GM12873 (cell line): Measurements from ENCODE around the gene ANXA6.

Experiments used
- TF ChIP-seq, protein P1 (sequence below): IDR thresholded peaks from 2 replicates; pipeline ENCODE4 v1.5.1; 2012; ENCODE audit warnings: low read depth, mild to moderate bottlenecking, moderate library complexity, low read length, control low read depth; ENCODE audit not compliant: insufficient read depth; ENCODE audit errors: missing control alignments

ANXA6 gene

DNA sequence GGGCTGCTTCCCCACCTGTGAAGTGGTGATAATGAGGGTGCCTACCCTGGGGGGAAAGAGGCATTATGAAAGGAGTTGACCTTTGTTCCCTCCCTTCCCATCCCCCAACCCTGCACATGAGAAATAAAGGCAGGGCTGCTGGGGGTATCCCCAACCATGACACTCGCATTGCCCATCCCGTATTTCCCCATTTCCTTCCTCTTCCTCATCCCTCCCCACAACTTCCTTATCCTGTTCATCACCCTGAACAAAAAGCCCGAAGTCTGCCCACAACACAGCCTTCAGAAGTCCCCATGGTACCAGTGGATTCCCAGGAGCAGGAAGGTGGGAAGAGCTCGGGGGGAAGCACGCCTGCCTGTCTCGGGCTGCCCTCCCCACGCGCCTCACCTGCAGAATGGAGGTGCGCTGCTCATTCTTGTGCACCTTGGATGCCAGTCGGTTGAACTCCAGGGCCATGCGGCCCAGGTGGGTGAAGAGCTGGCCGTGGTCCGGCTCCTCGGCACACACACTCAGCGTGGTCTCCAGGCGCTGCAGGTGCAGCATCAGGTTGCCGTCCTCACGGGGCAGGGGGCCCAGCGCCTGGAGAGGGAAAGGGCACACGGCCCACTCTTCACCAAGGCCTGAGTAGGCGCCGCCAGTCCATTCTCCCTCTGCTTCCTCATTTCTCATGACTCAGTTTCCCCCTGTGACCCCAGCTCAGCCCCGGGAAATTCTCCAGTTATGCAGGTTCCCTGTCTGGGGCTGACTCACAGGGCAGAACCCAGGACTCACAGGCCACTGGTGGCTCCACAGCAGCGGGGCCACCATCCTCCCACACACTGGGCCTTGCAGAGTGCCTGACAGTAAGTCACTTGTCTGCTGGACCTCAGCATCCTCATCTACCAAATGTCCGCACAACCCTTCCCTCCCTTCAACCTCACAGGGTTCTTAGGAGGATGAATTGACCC is 100.9 kb downstream of the ANXA6 start:
- TF ChIP-seq, protein P1, sequence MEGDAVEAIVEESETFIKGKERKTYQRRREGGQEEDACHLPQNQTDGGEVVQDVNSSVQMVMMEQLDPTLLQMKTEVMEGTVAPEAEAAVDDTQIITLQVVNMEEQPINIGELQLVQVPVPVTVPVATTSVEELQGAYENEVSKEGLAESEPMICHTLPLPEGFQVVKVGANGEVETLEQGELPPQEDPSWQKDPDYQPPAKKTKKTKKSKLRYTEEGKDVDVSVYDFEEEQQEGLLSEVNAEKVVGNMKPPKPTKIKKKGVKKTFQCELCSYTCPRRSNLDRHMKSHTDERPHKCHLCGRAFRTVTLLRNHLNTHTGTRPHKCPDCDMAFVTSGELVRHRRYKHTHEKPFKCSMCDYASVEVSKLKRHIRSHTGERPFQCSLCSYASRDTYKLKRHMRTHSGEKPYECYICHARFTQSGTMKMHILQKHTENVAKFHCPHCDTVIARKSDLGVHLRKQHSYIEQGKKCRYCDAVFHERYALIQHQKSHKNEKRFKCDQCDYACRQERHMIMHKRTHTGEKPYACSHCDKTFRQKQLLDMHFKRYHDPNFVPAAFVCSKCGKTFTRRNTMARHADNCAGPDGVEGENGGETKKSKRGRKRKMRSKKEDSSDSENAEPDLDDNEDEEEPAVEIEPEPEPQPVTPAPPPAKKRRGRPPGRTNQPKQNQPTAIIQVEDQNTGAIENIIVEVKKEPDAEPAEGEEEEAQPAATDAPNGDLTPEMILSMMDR = no peak

DNA sequence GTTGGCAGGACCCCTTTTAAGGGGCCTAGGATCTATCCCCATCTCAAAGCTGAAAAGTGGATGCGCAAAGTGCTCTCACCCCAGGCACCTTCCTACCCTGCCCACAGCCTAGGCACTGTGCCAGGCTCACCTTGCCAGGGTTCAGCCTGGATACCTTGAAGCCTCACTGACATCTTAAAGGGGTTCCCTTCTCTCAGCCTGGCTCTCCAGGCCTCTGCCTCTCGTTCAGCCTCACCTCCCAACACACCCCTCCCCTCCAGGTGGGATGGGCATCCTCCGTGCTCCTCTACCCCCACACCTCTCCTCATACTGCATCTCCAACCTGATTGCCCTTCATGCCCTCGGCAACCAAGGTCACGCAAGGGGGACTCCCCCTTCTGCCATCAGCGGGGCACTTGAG is 102.2 kb downstream of the ANXA6 start:
- TF ChIP-seq, protein P1 = no peak

DNA sequence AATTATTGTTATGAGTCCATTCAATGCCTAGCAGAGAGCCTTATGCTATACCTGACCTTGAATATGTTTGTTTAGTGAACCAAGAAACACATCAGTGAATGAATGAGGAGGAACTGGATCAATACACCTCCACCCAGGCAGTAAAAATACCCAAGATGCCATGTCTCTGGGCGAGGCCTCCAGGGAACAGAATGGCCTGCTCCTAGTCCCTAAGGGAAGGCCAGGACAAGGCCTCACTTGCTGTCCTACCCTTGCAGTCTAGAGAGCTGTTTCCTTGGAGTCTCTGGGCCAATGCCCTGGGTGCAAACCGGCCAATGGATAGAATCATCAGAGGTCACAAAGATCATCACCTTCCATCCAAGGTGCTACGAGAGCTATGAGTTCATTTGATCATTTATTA is 102.9 kb downstream of the ANXA6 start:
- TF ChIP-seq, protein P1 = no peak

DNA sequence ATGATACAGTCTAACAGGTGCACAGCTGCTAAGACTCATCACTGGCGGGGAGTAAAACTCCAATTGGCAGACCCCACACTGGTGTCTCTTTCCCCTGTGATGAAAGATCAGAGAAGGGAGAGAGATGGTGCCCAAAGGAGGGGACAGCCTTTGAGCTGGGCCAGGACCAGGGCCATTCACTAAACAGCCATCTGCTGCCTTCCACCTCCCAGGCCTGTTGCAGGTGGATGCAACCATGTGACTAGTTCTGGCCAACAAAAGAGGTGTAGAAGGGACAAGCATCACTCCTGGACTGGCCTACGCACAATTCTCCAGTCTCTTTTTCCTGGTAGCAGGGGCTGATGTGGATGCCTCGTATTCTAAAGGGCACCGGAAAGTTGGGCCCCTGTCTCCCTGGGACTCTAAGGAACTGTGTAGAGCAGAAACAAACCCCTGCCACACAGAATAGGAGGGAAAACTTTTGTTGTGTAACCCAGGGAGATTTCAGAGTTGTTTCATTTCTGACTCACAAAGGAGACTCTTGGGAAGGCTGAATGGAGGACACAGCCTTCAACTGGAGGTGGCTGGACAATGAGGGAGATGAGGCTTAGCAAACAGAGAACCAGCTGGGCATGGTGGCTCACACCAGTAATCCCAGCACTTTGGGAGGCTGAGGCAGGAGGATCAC is 103.7 kb downstream of the ANXA6 start:
- TF ChIP-seq, protein P1 = no peak

DNA sequence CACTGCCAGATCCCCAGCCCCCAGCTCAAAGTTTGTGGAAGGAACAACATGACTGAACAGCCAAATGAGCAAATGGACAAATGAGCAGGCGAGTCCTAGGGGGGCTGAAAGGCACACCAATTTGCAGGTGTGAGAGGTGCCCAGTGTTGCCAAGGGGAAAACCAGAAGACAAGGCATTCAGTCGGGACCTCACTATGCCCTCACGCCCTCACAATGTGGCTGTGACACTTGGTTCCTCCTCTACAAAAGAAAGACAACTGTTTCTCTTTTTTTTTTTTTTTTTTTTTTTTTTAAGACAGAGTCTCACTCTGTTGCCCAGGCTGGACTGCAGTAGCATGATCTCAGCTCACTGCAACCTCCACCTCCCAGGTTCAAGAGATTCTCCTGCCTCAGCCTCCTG is 104.7 kb downstream of the ANXA6 start:
- TF ChIP-seq, protein P1 = no peak

DNA sequence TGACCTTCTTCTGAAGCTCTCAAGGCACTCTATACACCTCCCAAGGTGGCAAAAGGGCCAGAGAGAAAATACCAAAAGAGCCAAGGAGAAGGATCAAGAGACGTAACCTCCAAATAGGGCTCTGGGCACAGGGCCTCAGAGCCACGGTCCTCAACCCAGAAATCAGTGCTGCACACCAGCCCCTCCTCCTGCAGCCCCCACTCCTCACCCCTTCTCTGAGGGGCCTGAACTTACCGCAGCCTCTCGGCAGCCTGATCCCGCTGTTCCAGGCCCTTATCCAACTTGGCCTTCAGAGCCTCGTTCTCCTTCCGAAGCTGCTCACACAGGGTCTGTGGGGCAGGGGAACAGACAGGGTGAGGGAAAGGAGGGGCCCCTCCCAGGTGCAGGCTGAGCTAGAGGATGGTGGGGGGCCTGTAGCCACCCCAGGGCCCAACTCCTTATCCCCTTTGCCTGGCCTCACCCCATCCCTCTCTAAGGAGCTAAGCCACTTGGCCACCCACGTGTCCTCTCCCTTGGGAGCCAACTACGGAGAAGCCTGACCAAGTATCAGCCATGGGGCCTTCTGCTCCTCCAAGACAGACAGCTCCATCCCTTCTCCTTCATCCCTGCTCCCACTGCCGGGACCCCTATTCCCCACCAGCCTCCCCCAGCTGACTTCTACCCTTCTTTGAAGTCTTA is 105.5 kb downstream of the ANXA6 start:
- TF ChIP-seq, protein P1 = no peak
